ENCODE results near the gene LATS2.
A peak's percentile ranks its signal among the peaks of the same experiment; 100 is the strongest.
"Not testable (repeated sequence)": the region's sequence is repeated elsewhere in the genome, so short reads cannot be mapped to it uniquely, and the experiment has no call there.

The LATS2 gene

GRCh38 chr13:21075379-21076249, 14.2 kb upstream of the LATS2 start:
- no peak for DNase-seq (ENCODE audit: low spot score)

- no peak for DNase-seq (ENCODE audit: low spot score)
Measured at GRCh38 chr13:21075011-21075378, 13.6 kb upstream of the LATS2 start.

GRCh38 chr13:21074546-21074945, 13.2 kb upstream of the LATS2 start:
- DNase-seq (ENCODE audit: low spot score): no peak

DNA sequence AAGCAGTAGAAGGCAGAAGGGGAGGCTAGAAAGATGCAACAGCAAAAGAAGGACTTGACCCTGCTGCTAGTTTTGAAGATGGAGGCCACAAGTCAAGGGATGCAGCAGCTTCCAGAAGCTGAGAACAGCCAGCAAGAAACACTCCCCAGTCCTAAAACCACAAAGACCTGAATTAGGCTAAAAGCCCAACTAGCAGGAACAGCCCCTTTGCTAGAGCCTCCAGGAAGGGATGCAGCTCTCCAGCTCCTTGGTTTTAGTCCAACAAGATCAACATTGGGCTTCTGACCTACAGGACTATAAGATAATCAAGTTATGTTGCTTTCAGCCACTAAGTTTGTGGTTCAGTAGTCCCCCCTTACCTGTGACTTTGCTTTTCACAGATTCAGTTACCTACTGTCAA, 10.5 kb upstream of the LATS2 start:
- no peak for DNase-seq (ENCODE audit: low spot score)

GRCh38 chr13:21071015-21071414, 9.6 kb upstream of the LATS2 start:
- DNase-seq (ENCODE audit: low spot score): no peak

DNA sequence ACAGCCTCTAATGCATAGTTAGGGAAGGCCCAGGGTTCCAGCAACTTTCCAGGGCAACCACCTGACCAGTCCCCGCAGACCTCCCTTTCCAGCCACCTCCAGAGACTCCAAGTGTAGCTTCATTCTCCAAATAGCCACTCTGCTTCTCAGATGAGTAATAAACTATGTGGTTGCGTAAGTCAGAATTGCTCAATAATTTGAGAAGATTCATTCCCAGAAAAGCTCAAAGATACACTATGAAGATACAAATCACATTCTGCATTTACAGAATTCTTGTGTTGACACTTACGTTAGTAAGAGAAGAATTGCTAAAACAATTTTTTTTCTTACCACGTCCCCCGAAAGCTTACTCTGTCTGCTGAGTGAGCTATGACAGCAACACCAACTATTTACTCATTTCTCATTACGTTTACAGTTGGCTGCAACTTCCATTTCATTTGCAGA, 8.2 kb upstream of the LATS2 start:
- DNase-seq (ENCODE audit: low spot score): peak; percentile 77

DNA sequence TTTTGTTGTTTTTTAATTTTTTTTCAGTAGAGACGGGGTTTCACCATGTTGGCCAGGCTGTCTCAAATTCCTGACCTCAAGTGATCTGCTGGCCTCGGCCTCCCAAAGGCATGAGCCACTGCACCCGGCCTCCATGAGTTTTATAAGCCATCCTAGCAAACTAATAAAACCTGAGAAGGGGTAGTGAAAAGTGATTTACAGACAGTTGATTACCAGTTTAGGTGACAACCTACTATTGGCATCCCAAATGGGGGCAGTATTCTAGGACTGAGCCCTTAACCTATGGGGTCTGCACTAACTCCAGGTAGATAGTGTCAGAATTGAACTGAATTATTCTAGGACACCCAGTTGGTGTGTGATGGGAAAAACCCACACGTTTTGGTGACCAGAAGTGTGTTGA, 6.5 kb upstream of the LATS2 start:
- DNase-seq (ENCODE audit: low spot score): no peak

GRCh38 chr13:21066946-21067345, 5.6 kb upstream of the LATS2 start:
- no peak for DNase-seq (ENCODE audit: low spot score)

DNA sequence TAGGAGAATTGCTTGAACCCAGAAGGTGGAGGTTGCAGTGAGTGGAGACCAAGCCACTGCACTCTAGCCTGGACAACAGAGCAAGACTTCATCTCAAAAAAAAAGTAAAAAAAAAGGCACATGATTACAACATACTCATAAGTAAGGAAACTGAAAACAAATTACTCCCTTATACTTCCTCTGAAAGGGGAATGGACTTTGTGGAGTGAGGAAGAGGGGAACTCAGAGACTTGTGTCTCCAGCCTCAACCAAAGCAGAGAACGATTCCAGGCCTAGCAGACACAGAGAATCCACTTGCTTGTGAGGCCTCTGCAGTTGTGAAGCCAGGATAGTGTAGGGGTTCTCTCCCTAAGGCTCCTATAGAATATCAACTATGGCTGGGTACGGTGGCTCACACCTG, 4.3 kb upstream of the LATS2 start:
- DNase-seq (ENCODE audit: low spot score): no peak

DNA sequence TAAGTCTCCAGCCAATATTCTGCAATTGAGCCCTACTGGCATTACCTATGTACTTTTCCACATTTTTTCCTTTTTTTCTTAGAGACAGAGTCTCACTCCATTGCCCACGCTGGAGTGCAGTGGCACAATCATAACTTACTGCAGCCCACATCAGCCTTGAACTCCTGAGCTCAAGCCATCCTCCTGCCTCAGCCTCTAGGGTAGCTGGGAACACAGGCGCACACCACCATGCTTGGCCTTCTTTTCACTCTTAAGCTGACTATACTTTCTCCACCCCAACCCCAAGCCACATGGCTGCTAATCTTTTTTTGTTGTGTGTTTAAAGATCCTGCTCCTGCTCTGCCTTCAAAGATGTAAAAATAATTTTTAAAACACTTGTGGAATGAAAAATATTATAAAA, 1.6 kb upstream of the LATS2 start:
- DNase-seq (ENCODE audit: low spot score): no peak

DNA sequence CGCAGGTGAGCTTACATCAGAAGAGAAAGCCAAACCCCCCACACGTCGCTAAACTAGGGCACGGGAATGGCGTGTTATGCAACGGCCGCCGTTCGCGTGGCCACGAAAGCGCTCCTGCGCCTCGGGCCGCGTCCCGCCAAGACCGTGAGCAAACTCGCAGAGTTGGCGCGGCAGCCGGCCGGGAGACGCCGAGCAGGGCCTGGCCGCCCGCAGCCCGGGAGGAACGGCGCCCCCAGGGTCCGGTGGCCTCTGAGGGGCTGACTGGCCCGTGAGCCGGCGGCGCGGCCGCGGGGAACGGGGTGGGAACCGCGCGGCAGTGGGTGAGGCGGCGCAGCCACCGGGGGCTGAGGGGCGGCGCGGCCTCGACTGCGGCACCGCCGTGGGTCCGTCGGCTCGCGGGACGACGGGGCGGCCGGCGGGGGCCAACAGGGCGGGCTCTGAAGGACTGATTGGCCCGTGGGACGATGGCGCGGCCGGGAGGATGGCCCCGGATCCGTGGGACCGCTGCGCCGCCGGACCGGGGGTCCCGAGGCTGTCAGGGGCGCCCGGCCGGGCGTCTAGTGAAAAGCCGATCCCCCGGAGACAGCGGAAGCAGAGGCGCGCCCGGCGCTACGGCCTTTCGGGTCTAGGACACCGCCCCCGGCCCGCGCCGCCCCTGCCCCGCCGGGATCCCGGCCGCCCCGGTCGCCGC, 903 bp downstream of the LATS2 start:
- peak; percentile 50 for DNase-seq (ENCODE audit: low spot score)

- DNase-seq (ENCODE audit: low spot score): no peak
Measured at GRCh38 chr13:21059641-21060337, 1.6 kb downstream of the LATS2 start.

GRCh38 chr13:21058361-21058760, 3.0 kb downstream of the LATS2 start:
- no peak for DNase-seq (ENCODE audit: low spot score)

DNA sequence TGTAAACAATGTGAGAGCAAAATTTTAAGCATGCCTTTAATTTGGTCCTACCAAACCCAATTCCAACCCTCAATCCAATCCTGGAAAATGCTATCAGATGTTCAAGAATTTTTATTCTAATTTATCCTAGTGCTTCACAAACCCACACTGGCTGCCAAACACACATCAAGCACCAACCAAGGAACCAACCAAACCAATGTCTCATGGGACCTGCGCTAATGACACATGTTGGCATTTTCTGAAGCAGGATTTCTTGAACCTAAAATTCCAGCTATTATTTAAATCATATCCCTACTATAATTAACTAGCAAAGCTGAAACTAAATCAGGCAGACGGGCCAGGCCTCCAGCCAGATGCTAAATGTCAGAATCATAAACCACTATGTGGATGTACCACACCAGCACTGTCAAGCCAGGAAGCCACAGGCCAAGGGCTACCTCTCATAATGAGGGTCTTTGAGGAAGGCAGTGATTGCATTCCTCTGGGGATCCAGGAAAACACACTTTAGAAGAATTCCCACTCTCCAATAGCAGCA, 5.8 kb downstream of the LATS2 start:
- no peak for DNase-seq (ENCODE audit: low spot score)

DNA sequence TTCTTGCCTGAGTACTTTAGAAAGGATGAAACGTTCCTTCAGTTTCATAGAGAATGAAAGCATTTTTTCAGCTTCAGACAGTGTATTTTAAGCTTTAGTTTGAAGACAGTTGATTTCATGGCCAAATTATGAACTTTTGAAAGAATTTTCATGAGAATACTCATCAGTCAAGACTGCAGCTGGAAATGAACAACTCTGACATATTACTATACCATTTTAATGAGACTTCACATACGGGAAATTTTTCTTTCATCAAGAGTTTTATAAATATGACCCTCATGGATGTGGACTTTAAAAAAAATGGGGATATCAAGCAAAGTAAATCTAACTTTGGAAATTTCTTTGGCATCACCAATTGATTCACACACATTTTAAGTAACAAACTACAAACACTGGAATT, 6.4 kb downstream of the LATS2 start:
- DNase-seq (ENCODE audit: low spot score): no peak

DNA sequence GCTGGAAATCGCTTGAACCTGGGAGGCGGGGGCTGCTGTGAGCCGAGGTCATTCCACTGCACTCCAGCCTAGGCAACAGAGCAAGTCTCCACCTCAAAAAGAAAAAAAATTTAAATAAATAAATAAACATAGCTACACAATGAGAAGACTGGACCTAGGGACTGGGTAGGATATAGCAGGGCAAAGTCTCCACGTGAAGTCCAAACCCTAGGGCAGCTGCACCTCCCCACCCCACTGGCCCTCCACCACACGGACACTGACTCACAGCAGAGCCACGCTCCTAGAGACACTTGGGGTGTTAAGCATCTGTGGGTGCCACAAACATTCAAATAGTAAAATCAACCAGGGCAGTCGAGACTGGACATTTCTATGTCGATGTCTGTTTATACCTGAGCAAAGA, 7.1 kb downstream of the LATS2 start:
- no peak for DNase-seq (ENCODE audit: low spot score)

GRCh38 chr13:21053231-21053630, 8.2 kb downstream of the LATS2 start:
- no peak for DNase-seq (ENCODE audit: low spot score)

GRCh38 chr13:21051675-21052074, 9.7 kb downstream of the LATS2 start:
- no peak for DNase-seq (ENCODE audit: low spot score)

- no peak for DNase-seq (ENCODE audit: low spot score)
Measured at GRCh38 chr13:21050288-21051197, 10.8 kb downstream of the LATS2 start.

GRCh38 chr13:21049731-21050130, 11.7 kb downstream of the LATS2 start:
- DNase-seq (ENCODE audit: low spot score): not testable (repeated sequence)

GRCh38 chr13:21048901-21049698, 12.3 kb downstream of the LATS2 start:
- DNase-seq (ENCODE audit: low spot score): no peak

All from AG08396 (cell line).